Measurements from ENCODE around the gene ZNF710. TPM values are rescaled to one million over a fixed set of nuclear protein-coding genes. Genes with fewer than 3 reads are reported as not detected.

The ZNF710 gene
- total RNA-seq, 1 donor from 2014 or later: 24.2 TPM

DNA sequence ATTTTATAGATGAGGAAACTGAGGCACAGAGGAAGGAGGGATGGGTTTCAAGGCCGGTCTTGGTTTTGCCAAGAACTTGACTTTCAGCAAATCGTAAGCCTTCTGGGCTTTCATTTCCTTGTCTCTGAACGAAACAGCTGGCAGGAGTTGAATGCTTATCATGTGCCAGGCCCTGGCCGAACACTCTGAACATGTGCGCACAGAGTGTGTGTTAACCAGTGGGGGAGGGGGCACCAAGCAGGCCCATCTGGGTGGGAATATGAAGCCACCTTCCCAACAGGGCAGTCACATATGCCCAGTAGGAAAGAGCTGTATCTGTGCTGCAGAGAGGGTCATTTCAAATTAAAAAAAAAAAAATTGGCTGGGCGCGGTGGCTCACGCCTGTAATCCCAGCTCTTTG lies 29.3 kb downstream of the ZNF710 start:
- no peak for DNase-seq (ENCODE audit: extremely low spot score, unreplicated experiment)
- no peaks in the 10 kb centered on the region for H3K36me3 Mint-ChIP-seq (ENCODE audit: unreplicated experiment)
- no peak overlapping the region for H3K4me3 Mint-ChIP-seq (ENCODE audit: unreplicated experiment)
- peak overlapping the region; percentile 96 for H3K27ac Mint-ChIP-seq (ENCODE audit: unreplicated experiment)
- H3K27me3 Mint-ChIP-seq (ENCODE audit: unreplicated experiment): no peaks in the 10 kb centered on the region
- TF ChIP-seq, protein P1, sequence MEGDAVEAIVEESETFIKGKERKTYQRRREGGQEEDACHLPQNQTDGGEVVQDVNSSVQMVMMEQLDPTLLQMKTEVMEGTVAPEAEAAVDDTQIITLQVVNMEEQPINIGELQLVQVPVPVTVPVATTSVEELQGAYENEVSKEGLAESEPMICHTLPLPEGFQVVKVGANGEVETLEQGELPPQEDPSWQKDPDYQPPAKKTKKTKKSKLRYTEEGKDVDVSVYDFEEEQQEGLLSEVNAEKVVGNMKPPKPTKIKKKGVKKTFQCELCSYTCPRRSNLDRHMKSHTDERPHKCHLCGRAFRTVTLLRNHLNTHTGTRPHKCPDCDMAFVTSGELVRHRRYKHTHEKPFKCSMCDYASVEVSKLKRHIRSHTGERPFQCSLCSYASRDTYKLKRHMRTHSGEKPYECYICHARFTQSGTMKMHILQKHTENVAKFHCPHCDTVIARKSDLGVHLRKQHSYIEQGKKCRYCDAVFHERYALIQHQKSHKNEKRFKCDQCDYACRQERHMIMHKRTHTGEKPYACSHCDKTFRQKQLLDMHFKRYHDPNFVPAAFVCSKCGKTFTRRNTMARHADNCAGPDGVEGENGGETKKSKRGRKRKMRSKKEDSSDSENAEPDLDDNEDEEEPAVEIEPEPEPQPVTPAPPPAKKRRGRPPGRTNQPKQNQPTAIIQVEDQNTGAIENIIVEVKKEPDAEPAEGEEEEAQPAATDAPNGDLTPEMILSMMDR (IDR thresholded peaks at IDR 0.05): no peak
- no peaks in the 10 kb centered on the region for H3K9me3 Mint-ChIP-seq (ENCODE audit: unreplicated experiment)
- peaks cover 52% of the 10 kb centered on the region for H3K4me1 Mint-ChIP-seq (ENCODE audit: unreplicated experiment)

DNA sequence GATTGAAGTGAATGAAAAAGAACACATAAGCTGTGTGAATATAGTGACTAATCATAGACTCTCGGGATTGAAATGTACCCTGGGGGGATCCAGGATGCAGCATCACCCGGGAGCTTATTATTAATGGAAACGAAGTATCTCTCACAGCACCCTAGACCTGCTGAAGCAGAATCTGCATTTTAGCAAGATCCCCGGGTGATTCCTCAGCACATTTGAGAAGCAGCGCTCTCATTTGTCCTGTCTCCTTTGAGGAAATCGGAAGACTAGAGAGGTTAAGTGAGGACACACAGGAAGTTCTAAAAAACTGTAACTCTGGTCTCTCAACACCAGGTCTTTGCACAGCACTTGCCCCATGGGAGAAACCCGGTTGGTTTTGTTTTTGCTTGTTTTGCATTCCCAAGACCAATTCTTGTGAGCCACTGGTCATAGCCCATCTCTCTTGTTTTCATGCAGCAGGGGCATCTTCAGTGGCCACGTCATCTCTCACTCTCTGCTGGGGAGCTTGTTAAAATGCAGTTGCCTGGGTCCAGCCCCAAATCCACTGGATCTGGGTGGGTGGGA lies 30.2 kb downstream of the ZNF710 start:
- TF ChIP-seq, protein P1 (IDR thresholded peaks at IDR 0.05): no peak
- Mint-ChIP-seq H3K27me3 (ENCODE audit: unreplicated experiment) (no peaks in the 10 kb centered on the region), H3K27ac (ENCODE audit: unreplicated experiment) (peak overlapping the region; percentile 96), H3K4me3 (ENCODE audit: unreplicated experiment) (peak overlapping the region; percentile 62), H3K4me1 (ENCODE audit: unreplicated experiment) (peaks cover 56% of the 10 kb centered on the region), H3K36me3 (ENCODE audit: unreplicated experiment) (no peaks in the 10 kb centered on the region), H3K9me3 (ENCODE audit: unreplicated experiment) (no peaks in the 10 kb centered on the region)
- no peak for DNase-seq (ENCODE audit: extremely low spot score, unreplicated experiment)

DNA sequence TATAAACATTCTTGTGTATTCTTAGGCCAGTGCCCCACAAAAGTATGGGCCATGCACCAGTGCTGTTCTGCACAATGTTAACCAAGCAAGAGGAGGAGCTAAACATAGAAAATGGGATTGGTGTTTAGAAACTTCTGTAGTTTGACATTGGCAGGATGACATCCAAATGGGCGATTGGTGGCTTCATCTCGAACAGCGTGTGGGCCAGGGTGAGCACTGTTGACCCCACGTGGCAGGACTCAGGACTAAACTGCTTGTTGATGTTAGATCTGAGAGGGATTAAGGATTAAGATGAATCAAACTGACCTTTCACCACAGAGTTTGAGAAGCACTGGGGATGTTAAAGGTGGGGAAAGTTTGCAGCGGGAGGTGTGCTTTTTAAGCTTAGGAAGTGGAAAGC lies 31.9 kb downstream of the ZNF710 start:
- Mint-ChIP-seq H3K27ac (ENCODE audit: unreplicated experiment) (peak overlapping the region; percentile 87), H3K36me3 (ENCODE audit: unreplicated experiment) (no peaks in the 10 kb centered on the region), H3K4me3 (ENCODE audit: unreplicated experiment) (no peak overlapping the region), H3K9me3 (ENCODE audit: unreplicated experiment) (no peaks in the 10 kb centered on the region), H3K4me1 (ENCODE audit: unreplicated experiment) (peaks cover 72% of the 10 kb centered on the region), H3K27me3 (ENCODE audit: unreplicated experiment) (no peaks in the 10 kb centered on the region)
- TF ChIP-seq, protein P1 (IDR thresholded peaks at IDR 0.05): no peak
- DNase-seq (ENCODE audit: extremely low spot score, unreplicated experiment): no peak

DNA sequence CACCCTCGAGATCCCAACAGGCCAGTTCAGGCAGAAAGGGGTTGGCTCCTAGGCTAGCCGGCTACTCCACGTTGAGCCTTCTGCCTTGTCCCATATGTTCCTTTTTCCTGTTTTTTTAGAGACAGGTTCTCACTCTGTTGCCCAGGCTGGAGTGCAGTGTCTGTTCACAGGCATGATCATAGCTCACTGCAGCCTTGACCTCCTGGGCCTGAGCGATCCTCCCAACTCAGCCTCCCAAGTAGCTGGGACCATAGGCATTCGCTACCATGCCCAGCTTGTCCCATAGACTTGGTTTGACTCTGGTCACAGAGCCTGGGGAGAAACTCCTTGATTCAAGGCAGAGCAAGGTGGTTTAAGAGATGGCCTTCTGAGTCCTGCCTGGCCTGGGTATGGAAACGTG lies 32.3 kb downstream of the ZNF710 start:
- H3K4me3 Mint-ChIP-seq (ENCODE audit: unreplicated experiment): no peak overlapping the region
- no peaks in the 10 kb centered on the region for H3K27me3 Mint-ChIP-seq (ENCODE audit: unreplicated experiment)
- TF ChIP-seq, protein P1 (IDR thresholded peaks at IDR 0.05): no peak
- peak overlapping the region; percentile 87 for H3K27ac Mint-ChIP-seq (ENCODE audit: unreplicated experiment)
- peaks cover 75% of the 10 kb centered on the region for H3K4me1 Mint-ChIP-seq (ENCODE audit: unreplicated experiment)
- no peak for DNase-seq (ENCODE audit: extremely low spot score, unreplicated experiment)
- H3K9me3 Mint-ChIP-seq (ENCODE audit: unreplicated experiment): no peaks in the 10 kb centered on the region
- H3K36me3 Mint-ChIP-seq (ENCODE audit: unreplicated experiment): no peaks in the 10 kb centered on the region

DNA sequence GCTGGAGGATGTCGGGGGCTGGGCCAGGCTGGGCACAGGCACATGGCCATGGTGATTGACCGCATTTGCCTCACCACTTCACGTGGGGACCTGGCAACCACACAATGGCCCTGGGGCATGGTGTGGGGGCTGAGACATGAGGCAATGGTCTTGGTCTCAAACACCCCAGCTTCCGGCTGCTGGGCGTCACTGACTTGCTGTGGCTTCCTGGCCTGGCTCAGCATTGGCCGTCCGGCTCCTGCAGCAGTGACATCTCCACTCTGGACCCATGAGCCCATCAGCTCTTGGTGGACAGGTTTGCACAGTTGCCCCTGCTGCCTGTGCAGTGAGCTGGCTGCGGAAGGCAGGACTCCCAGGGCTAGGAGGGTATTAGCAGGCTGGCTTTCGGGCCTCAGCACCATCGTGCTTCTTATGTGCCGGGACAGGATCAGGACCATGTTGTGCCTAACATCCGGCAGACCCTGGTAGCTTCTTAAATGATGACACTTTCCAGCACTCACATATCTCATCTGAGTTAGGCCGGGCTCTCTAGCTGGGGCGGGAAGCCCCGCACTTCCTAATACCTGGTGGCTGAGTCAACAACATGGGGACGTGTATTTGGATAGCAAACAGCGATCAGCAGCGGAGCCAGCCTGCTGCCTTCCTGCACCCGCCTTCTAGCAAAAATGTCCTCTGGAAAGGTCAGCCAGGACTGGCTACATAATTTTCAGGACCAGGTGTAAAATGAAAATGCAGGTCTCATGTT lies 34.1 kb downstream of the ZNF710 start:
- H3K4me3 Mint-ChIP-seq (ENCODE audit: unreplicated experiment): no peak overlapping the region

More for the DNA sequence above, 34.1 kb downstream of the ZNF710 start:
- Mint-ChIP-seq H3K27me3 (ENCODE audit: unreplicated experiment) (no peaks in the 10 kb centered on the region), H3K9me3 (ENCODE audit: unreplicated experiment) (no peaks in the 10 kb centered on the region), H3K4me1 (ENCODE audit: unreplicated experiment) (peaks cover 71% of the 10 kb centered on the region), H3K27ac (ENCODE audit: unreplicated experiment) (peak overlapping the region; percentile 87), H3K36me3 (ENCODE audit: unreplicated experiment) (no peaks in the 10 kb centered on the region)
- TF ChIP-seq, protein P1 (IDR thresholded peaks at IDR 0.05): no peak
- no peak for DNase-seq (ENCODE audit: extremely low spot score, unreplicated experiment)

All from osteocyte (in vitro differentiated cells).